Stimulated activated CD8-positive, alpha-beta memory T cell treated with anti-CD3 and anti-CD28 coated beads, Interleukin-2, amount 100 ng/mL, for 1 hour (primary cell): ENCODE measurements around the gene IVD.
A peak's percentile ranks its signal among the peaks of the same experiment; 100 is the strongest.

Experiments
- DNase-seq, 2 donors: peaks; one replicate each; pipeline ENCODE4 v3.0.0-alpha.2; 2020; ENCODE audit warnings: low read depth in 2 of 2

Gene IVD

GRCh38 chr15:40414816-40415215 lies 9.2 kb downstream of the IVD start:
- no peak for DNase-seq

DNA sequence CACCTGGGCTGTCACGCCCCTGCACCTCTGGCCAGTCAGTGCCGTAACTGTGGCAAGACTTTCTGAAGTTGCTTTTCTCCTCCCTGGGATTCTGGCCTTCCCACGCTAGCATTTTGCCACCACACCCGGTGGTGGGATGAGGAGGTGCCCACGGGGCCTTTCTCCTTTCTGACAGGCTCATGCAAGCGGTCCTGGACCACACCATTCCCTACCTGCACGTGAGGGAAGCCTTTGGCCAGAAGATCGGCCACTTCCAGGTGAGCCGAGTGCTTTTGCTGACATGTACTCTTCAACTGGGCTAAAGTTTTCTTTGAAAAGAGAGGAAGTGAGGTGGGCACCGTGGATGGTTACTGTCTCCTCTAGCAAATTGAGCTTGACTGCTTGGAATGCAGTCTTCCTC lies 9.6 kb downstream of the IVD start:
- DNase-seq = no peak

GRCh38 chr15:40416056-40416455 lies 10.5 kb downstream of the IVD start:
- no peak for DNase-seq

DNA sequence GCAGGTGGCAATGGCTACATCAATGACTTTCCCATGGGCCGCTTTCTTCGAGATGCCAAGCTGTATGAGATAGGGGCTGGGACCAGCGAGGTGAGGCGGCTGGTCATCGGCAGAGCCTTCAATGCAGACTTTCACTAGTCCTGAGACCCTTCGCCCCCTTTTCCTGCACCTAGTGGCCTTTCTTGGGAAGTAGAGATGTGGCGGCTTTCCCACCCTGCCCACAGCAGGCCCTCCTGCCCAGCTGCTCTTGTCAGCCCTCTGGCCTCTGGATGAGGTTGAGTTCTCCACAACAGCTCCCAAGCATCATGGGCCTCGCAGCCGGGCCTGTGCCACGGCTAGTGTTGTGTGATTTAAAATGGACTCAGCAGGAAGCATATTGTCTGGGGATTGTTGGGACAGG lies 12.5 kb downstream of the IVD start:
- DNase-seq = no peak

GRCh38 chr15:40420071-40420713 lies 14.6 kb downstream of the IVD start:
- no peak for DNase-seq

DNA sequence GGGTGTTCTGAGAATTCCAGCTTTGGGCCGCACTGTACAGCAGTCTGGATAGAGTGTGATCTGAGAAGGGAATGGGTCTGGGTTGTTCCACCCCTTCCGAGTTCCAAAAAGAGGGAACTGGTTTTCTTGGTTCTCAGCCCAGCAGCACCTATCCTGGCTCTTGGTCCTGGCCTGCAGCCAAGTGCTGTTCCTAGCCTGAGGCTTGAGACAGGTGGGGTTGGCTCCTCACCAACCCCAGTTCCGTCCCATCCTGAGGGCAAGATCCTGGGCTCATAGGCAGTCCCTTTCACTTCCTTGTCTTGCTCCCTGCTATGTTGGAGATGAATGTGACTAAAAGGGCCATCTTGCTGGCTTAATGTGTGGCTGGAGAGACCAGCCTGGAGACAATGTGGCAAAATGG lies 15.2 kb downstream of the IVD start:
- DNase-seq = no peak

GRCh38 chr15:40421246-40422157 lies 15.9 kb downstream of the IVD start:
- peak; percentile 62 to 65 for DNase-seq

- DNase-seq = no peak
Measured at GRCh38 chr15:40424483-40425115, 19.0 kb downstream of the IVD start.

GRCh38 chr15:40425681-40426080 lies 20.1 kb downstream of the IVD start:
- no peak for DNase-seq

GRCh38 chr15:40427188-40427587 lies 21.6 kb downstream of the IVD start:
- no peak for DNase-seq

GRCh38 chr15:40428185-40428584 lies 22.6 kb downstream of the IVD start:
- no peak for DNase-seq

DNA sequence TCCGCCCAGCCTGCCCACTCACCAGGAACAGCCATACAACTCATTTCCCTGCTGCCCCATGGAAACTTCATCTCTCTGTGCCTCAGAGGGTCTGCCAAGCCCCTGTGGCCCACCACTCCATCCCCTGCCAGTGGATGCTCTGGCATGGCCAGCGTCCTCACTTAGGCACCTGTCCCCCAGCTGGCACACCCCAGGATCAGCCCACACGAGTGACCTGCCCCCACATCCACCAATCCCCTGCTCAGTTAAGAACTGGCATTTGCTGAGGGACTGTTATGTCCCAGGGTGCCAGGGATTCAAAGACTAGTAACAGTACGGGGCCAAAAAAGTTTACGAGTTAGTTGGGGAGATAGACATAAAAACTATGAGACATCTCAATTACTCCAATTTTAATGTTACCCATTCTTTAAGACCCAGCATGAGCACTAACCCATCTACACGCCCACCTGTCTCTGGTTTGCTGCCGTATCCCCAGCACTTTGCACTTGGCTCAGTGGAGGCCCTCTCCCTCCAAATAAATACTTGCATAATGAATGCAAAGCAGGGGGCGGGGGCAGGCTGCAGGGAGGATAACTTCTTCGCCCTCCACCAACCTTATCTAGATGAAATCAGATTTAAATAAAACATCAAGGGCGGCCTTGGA lies 23.6 kb downstream of the IVD start:
- no peak for DNase-seq

DNA sequence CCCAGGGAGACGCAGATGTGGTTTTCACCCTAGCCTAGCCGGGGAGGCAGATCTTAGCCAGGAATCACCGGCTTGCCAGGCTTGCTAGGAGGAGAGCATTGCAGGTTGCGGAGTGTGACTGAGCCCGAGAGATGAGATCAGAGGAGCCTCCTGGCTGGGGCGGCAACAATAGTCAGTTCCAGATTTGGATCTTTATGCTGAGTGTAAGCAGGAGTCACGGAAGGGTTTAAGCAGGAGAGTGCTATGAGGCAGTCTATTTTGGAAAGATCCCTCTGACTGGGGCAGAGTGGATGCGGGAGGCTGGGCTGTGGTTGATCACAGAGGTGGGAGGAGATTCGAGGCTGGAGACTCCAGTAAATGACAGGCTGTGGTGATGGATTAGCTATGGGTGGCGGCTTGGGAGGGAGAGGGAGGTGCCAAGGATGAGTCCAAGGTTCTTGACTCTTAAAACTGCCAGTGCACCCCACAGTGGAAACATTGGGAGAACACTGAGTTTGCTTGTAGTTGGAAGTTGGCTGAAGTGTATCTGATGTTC lies 24.7 kb downstream of the IVD start:
- DNase-seq = no peak

- DNase-seq = no peak
Measured at GRCh38 chr15:40435023-40435709, 29.6 kb downstream of the IVD start.

DNA sequence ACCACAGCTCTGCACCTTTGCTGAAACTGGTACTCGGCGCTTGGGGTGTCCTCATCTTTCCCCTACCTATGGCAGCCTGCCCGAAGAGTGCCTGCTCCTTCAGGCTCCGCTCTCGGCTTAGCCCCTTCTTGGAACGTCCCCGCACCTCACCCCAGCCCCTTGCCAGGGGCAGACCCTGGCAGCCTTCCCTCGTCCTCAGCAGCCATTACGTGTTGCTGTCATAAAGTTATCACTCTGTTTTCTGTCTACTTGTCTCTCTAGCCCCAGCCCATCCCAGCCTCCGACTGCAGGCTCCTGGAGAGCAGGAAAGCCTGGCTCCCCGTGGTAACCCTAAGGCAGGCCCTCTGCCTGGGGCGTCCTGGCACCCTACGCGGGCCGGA lies 30.1 kb downstream of the IVD start:
- DNase-seq = no peak

DNA sequence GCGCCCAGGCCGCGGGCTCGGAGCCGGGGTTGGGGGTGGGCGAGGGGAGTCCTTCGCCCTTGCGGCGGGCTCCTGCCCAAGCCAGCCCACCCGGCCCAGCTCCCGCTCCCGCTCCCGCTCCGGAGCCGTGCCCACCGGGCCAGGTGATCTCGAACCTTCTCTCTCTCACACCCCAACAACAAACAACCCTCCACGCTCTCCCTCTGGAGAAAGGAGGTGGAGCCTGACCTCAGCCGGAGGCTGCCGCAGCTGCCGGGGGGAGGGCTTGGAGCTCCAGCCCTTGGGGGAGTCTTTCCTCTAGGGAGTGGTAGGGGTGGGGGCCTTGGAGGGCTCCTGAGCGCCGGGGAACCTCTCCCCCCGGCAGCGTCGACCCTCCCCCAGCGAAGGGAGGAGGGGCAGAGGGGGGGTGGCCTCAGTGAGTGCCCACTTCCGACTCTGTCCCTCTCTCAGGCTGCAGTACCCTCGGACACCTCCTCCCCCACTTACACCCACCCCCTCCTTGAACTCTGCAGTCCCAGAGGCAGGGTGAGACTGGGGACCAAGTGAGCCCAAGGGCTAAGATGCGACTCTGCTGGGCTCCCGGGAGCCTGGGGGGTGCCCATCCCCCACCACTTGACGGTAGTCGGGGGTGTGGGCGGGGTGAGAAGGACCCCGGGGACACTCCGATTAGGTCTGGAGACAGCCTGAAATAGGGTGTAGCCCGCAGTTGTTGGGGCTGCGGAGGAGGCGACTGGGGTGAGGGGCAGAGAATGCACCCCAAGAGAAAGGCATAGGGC lies 30.7 kb downstream of the IVD start:
- DNase-seq = no peak

GRCh38 chr15:40436892-40437751 lies 31.5 kb downstream of the IVD start:
- no peak for DNase-seq

DNA sequence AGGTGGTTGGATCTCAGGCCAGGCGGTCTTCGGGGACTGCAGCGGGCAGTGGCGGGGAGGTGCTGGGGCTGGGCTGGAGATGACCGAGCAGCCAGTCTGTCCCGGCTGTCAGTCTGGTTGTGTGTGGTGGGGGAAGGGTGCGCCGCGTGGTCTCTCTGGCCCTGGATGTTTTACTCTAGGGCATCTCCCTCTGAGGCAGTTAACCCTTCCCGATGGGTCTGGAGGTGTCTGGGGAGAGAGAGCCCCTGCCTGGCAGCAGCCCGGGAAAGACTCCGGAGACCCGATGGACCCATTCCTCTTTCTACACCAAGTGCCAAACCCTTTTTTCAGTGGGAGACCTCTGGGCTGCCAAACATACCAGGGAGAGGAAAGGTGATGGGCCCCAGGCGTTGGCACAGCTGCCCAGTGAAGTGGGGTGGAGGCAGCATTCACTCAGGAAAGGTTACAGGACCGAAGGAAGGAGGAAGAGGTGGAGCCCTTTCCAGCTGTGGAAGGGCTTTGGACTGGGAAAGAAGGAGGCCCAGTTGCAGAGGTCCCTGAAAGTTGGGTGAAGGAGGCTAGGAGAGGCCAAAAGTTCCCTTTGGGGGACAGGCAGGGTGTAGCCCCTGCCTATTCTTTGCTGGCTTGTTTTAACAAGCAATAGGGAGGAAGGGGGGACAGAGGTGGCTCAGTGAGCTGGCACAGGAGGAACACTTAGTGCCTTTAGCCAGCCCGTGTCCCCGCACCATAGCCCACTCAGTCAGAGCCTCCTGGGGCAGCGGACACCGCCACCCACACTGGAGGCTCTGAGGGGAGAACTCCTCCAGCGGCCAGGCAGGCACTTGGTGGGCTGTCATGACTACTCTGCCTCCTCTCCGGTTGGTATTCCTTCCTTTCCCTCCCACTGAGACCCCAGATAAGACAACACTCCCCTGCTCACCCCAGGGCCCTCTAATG lies 32.4 kb downstream of the IVD start:
- no peak for DNase-seq

DNA sequence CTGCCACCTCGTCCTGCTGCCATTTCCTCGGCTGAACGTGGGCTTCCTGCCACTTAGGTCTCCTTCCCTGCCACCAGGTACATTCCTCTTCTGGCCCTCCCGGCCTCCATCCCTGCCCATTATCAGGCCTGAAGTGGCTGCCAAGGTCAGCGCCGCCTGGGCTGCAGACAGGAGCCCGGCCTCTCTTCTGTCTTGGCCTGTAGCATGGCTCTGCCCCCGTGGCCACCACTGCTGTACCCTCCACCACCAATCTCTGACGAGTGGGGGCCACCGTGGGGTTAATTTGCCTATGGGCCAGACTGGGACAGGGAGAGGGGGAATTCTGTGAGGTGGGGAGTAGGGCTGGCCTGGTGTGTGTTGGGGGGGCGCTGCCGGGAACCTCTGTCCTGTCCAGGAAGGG lies 33.1 kb downstream of the IVD start:
- DNase-seq = no peak
